HEK293 (cell line): Measurements from ENCODE around the gene IREB2.

Source experiments
- CTCF ChIA-PET: fragments of 350-600 bp; formaldehyde crosslinking; extraction: SDS; loops from one replicate; lab custom pipeline; 2021; ENCODE audit warnings: antibody characterized with exemption; lab: Yijun Ruan, JAX
- POLR2A ChIA-PET: fragments of 300-600 bp; formaldehyde crosslinking; extraction: SDS; loops from one replicate; lab custom pipeline; 2020; ENCODE audit warnings: antibody characterized with exemption, inconsistent platforms; lab: Yijun Ruan, JAX
- H3K27ac ChIP-seq: fragments of 200-500 bp; sonication (Bioruptor generic); 2 replicates; pipeline ENCODE4 v1.5.1; 2014; ENCODE audit warnings: low read depth, low read length, control low read depth, inconsistent platforms; ENCODE audit errors: extremely low read depth
- H3K36me3 ChIP-seq, 2 experiments: fragments of 200-500 bp in 1 of 2; sonication (Bioruptor generic) in 1 of 2; 1 replicate in 1 of 2; 2 replicates in 1 of 2; pipeline ENCODE4 v1.5.1; 2014 to 2017; ENCODE audit warnings: inconsistent platforms in 2 of 2, low read length in 2 of 2; ENCODE audit not compliant: control insufficient read depth in 2 of 2, insufficient read depth in 1 of 2
- H3K4me1 ChIP-seq: fragments of 200-500 bp; sonication (Bioruptor generic); 2 replicates; pipeline ENCODE4 v1.5.1; 2014; ENCODE audit warnings: mild to moderate bottlenecking, low read length, inconsistent platforms; ENCODE audit not compliant: control insufficient read depth, insufficient read depth
- H3K4me3 ChIP-seq: 2 replicates; pipeline ENCODE4 v1.5.1; 2011; ENCODE audit warnings: low read depth, mild to moderate bottlenecking, control low read depth, low read length, moderate library complexity
- H3K9me3 ChIP-seq: fragments of 200-500 bp; sonication (Bioruptor generic); 2 replicates; pipeline ENCODE4 v1.5.1; 2014; ENCODE audit warnings: low read depth, low read length, inconsistent platforms; ENCODE audit not compliant: control insufficient read depth, insufficient read depth
- BCL11B ChIP-seq: fragments of 450-650 bp; formaldehyde crosslinking; IDR thresholded peaks from 2 replicates; pipeline ENCODE4 v1.5.1; 2016; ENCODE audit warnings: low read depth, missing biosample characterization, missing genetic modification characterization
- KLF7 ChIP-seq: fragments of 450-650 bp; formaldehyde crosslinking; IDR thresholded peaks from 2 replicates; pipeline ENCODE4 v1.5.1; 2016; ENCODE audit warnings: missing biosample characterization, missing genetic modification characterization, borderline replicate concordance
- MYNN ChIP-seq: fragments of 450-650 bp; formaldehyde crosslinking; IDR thresholded peaks from 2 replicates; pipeline ENCODE4 v1.5.1; 2016; ENCODE audit warnings: missing biosample characterization, missing genetic modification characterization, borderline replicate concordance
- REST ChIP-seq: fragments of 450-650 bp; formaldehyde crosslinking; IDR thresholded peaks from 2 replicates; pipeline ENCODE4 v1.5.1; 2016; ENCODE audit warnings: missing biosample characterization, missing genetic modification characterization
- SETDB1 ChIP-seq: IDR thresholded peaks from one replicate; pipeline ENCODE4 v1.6.1; 2017; ENCODE audit warnings: mild to moderate bottlenecking, low read length, moderate library complexity, mixed read lengths; ENCODE audit not compliant: insufficient read length
- SP3 ChIP-seq: fragments of 450-650 bp; formaldehyde crosslinking; IDR thresholded peaks from 2 replicates; pipeline ENCODE4 v1.5.1; 2016; ENCODE audit warnings: missing biosample characterization, missing genetic modification characterization
- WT1 ChIP-seq: fragments of 450-650 bp; formaldehyde crosslinking; IDR thresholded peaks from 2 replicates; pipeline ENCODE4 v1.5.1; 2016; ENCODE audit warnings: missing biosample characterization, missing genetic modification characterization
- ZBTB11 ChIP-seq: fragments of 450-650 bp; formaldehyde crosslinking; conservative IDR thresholded peaks from 2 replicates; pipeline ENCODE4 v1.5.1; 2016; ENCODE audit warnings: low read depth, missing biosample characterization, missing genetic modification characterization
- ZBTB48 ChIP-seq: fragments of 450-650 bp; formaldehyde crosslinking; IDR thresholded peaks from 2 replicates; pipeline ENCODE4 v1.5.1; 2016; ENCODE audit warnings: missing biosample characterization, missing genetic modification characterization
- ZNF155 ChIP-seq: fragments of 450-650 bp; formaldehyde crosslinking; IDR thresholded peaks from 2 replicates; pipeline ENCODE4 v1.5.1; 2016; ENCODE audit warnings: missing biosample characterization, missing genetic modification characterization
- ZNF2 ChIP-seq: fragments of 450-650 bp; formaldehyde crosslinking; IDR thresholded peaks from 2 replicates; pipeline ENCODE4 v1.5.1; 2016; ENCODE audit warnings: missing biosample characterization, missing genetic modification characterization
- ZNF202 ChIP-seq: fragments of 450-650 bp; formaldehyde crosslinking; IDR thresholded peaks from 2 replicates; pipeline ENCODE4 v1.5.1; 2016; ENCODE audit warnings: missing biosample characterization, missing genetic modification characterization, borderline replicate concordance
- ZNF211 ChIP-seq: fragments of 450-650 bp; formaldehyde crosslinking; IDR thresholded peaks from 2 replicates; pipeline ENCODE4 v1.5.1; 2016; ENCODE audit warnings: low read depth, missing biosample characterization, missing genetic modification characterization
- ZNF302 ChIP-seq: fragments of 450-650 bp; formaldehyde crosslinking; IDR thresholded peaks from 2 replicates; pipeline ENCODE4 v1.5.1; 2016; ENCODE audit warnings: missing biosample characterization, missing genetic modification characterization, low read depth
- ZNF362 ChIP-seq: fragments of 450-650 bp; formaldehyde crosslinking; IDR thresholded peaks from 2 replicates; pipeline ENCODE4 v1.5.1; 2016; ENCODE audit warnings: missing biosample characterization, missing genetic modification characterization
- ZNF366 ChIP-seq: fragments of 450-650 bp; formaldehyde crosslinking; conservative IDR thresholded peaks from 2 replicates; pipeline ENCODE4 v1.5.1; 2016; ENCODE audit warnings: missing biosample characterization, missing genetic modification characterization
- ZNF510 ChIP-seq: fragments of 450-650 bp; formaldehyde crosslinking; IDR thresholded peaks from 2 replicates; pipeline ENCODE4 v1.5.1; 2018; ENCODE audit warnings: mild to moderate bottlenecking, missing genetic modification characterization, missing biosample characterization; ENCODE audit not compliant: insufficient replicate concordance
- ZNF544 ChIP-seq: fragments of 450-650 bp; formaldehyde crosslinking; IDR thresholded peaks from 2 replicates; pipeline ENCODE4 v1.5.0; 2017; ENCODE audit warnings: missing biosample characterization, missing genetic modification characterization
- ZNF561 ChIP-seq: fragments of 450-650 bp; IDR thresholded peaks from 2 replicates; pipeline ENCODE4 v1.5.1; 2018; ENCODE audit warnings: missing biosample characterization, missing genetic modification characterization, borderline replicate concordance
- ZNF621 ChIP-seq: fragments of 450-650 bp; formaldehyde crosslinking; IDR thresholded peaks from 2 replicates; pipeline ENCODE4 v1.5.1; 2017; ENCODE audit warnings: missing biosample characterization, missing genetic modification characterization
- ZNF654 ChIP-seq: fragments of 450-650 bp; formaldehyde crosslinking; IDR thresholded peaks from 2 replicates; pipeline ENCODE4 v1.5.1; 2016; ENCODE audit warnings: low read depth, missing biosample characterization, missing genetic modification characterization
- ZNF704 ChIP-seq: fragments of 450-650 bp; formaldehyde crosslinking; IDR thresholded peaks from 2 replicates; pipeline ENCODE4 v1.5.1; 2016; ENCODE audit warnings: missing biosample characterization, missing genetic modification characterization
- ZNF776 ChIP-seq: fragments of 450-650 bp; formaldehyde crosslinking; IDR thresholded peaks from 2 replicates; pipeline ENCODE4 v1.5.0; 2017; ENCODE audit warnings: missing biosample characterization, missing genetic modification characterization, borderline replicate concordance

IREB2 gene

GRCh38 chr15:78437762-78438618, at the start of gene IREB2 (continued):
- TF ChIP-seq ZNF776 (no peak), ZNF202 (tag by site-specific recombination) (no peak), ZNF302 (tag by site-specific recombination) (no peak), MYNN (tag by site-specific recombination) (no peak), ZNF155 (no peak)

GRCh38 chr15:78388865-78389264, 49.2 kb upstream of the IREB2 start:
- ChIA-PET POLR2A (interaction anchor here (0.6 kb wide), 1 partner anchor 21 kb away, joined by 3 read pairs; no protein-coding TSS in a partner anchor), CTCF (interaction anchor here (0.8 to 1.2 kb wide), 2 partner anchors 9 to 34 kb away, joined by 3 to 4 read pairs; no protein-coding TSS in a partner anchor)
- Histone ChIP-seq H3K27ac (no peak overlapping the region), H3K36me3 (no peaks in the 10 kb centered on the region), H3K9me3 (no peaks in the 10 kb centered on the region)
- TF ChIP-seq ZNF155 (no peak), ZNF211 (tag by site-specific recombination) (no peak), ZNF561 (tag by site-specific recombination) (no peak), KLF7 (tag by site-specific recombination) (no peak), ZNF704 (tag by site-specific recombination) (no peak), ZNF2 (tag by site-specific recombination) (no peak), ZNF202 (tag by site-specific recombination) (no peak), ZNF362 (no peak), ZNF621 (tag by site-specific recombination) (no peak), ZNF654 (no peak), ZNF544 (tag by site-specific recombination) (no peak), ZBTB11 (tag by site-specific recombination) (no peak), WT1 (tag by site-specific recombination) (no peak), ZBTB48 (no peak), ZNF366 (no peak), SETDB1 (no peak), SP3 (tag by site-specific recombination) (no peak), REST (no peak), BCL11B (tag by site-specific recombination) (no peak), ZNF510 (tag by site-specific recombination) (no peak)
- TF ChIP-seq, all 188 proteins: peak for 0
- Histone ChIP-seq H3K4me3 (no peak overlapping the region), H3K4me1 (no peaks in the 10 kb centered on the region)
